GM21723 (cell line): ENCODE data around the gene GEMIN7.
"Not testable (repeated sequence)": the region's sequence is repeated elsewhere in the genome, so short reads cannot be mapped to it uniquely, and the experiment has no call there.

ENCODE experiments used
- ATAC-seq: cut with Tn5 transposase; IDR thresholded peaks from one replicate; pipeline ENCODE4 v1.9.1; 2021; ENCODE audit warnings: mild to moderate bottlenecking, moderate library complexity; ENCODE audit not compliant: unreplicated experiment

Gene GEMIN7

GRCh38 chr19:45102481-45102880 is 23.4 kb downstream of the GEMIN7 start:
- ATAC-seq, result no peak

DNA sequence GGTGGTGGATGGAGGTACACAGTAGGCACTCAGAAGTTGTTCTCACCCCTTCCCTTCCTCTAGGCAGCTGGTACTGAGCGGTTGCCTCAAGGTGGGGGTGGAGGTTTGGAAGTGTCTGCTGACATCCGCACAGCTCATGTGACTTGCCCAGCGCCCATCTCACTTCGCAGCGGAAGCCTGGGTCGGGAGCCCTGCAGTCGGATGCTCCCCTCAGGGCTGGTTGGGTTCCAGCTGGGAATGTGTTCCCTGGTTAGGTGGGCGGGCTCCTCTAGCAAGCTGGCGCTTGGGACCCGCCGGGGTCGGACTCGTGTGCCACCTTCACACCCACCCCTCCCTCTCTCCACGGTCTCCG is 24.1 kb downstream of the GEMIN7 start:
- no peak for ATAC-seq

GRCh38 chr19:45103508-45104319 is 24.7 kb downstream of the GEMIN7 start:
- no peak for ATAC-seq

- ATAC-seq, result no peak
Measured at GRCh38 chr19:45104658-45105349, 25.7 kb downstream of the GEMIN7 start.

- ATAC-seq, result not testable (repeated sequence)
Measured at GRCh38 chr19:45106363-45106762, 27.3 kb downstream of the GEMIN7 start.

DNA sequence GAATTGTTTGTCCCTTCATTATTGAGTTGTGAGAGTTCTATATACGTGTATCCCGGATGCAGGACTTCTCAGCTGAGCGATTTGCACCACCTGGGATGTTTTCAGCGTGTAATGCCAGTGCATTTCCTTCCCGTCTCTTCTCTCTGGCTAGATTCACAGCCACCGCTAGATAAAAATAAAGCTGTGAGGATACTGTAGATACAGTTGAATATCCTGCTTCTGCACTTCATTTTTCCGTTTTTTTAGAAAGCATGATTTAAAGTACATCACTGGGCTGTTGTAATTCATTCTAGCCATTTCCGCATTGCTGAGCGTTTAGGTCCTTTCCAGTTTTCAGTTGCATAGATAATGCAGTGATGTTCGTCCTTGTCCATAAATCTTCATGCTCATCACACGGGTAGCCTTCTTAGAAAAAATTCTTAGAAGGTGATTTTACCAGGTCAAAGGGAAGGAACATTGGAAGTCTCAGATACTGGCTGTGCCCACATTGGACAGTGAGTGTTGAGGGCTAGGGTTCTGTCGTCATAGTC is 28.6 kb downstream of the GEMIN7 start:
- no peak for ATAC-seq

DNA sequence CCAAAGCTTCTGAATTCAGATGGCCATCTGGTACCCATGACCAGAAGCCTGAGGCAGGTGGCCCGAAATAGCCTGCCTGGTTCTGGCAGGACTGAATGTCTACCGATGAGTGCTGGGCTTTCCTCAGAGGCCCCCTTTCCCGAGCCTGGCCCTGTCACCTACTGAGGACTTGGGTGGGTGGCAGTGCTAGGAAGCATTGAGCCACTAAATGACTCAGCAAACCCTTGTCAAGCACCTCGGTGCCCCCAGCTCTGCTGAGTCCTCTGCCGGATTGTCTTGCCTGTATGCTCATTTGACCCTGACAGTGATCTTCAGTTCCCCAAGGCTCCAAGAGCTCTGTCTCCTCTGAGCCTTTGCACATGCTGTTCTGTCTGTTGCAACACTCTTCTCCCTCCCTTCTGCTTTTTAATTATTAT is 31.8 kb downstream of the GEMIN7 start:
- no peak for ATAC-seq

DNA sequence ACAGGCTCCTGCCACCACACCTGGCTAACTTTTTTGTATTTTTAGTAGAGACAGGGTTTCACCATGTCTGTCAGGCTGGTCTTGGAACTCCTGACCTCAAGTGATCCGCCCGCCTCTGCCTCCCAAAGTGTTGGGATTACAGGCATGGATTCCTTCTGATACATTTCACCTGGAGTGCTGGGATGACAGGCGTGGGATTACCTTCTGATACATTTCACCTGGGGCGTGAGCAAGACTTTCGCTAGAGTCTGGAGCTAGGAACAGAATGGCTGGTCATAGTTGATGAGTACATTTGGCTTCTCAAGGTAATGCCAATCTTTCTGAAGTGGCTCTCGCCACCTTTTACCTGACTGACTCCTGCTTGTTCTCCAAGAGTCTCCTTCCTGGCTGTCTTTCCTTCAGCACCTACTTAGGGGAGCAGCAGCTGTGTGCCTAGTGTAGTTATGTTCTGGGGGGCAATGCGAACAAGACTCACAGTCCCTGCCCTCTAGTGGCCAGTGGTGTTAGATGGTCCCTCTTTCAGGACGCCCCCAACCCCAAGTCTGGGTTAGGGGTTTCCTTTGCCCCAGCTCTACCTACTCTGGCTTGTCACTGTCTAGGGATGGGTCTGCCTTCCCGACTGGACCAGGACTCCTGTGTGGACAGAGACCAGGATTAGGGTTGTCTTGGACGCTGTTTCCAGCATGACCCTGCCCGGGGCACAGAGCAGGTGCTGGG is 33.2 kb downstream of the GEMIN7 start:
- ATAC-seq, result no peak

DNA sequence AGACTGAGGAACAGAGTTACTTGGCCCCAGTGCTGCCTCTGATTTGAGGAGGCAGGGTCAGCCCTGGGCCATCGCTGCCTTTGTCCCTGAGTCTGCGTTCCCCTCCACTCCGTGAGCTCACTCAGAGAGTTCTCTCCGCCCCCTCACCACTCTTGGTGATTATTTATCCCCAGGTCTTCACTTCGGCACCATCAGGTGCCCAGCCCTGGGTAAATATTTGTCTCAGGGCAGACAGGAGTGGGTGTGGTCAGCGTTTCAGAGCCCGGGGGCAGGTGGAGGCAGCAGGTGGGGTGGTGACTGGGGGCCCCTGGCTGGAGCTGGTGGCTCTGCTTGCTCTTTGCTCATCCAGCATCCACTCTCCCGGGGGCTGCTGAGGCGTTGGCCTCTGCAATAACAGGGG is 34.6 kb downstream of the GEMIN7 start:
- no peak for ATAC-seq

GRCh38 chr19:45114116-45114515 is 35.1 kb downstream of the GEMIN7 start:
- no peak for ATAC-seq

DNA sequence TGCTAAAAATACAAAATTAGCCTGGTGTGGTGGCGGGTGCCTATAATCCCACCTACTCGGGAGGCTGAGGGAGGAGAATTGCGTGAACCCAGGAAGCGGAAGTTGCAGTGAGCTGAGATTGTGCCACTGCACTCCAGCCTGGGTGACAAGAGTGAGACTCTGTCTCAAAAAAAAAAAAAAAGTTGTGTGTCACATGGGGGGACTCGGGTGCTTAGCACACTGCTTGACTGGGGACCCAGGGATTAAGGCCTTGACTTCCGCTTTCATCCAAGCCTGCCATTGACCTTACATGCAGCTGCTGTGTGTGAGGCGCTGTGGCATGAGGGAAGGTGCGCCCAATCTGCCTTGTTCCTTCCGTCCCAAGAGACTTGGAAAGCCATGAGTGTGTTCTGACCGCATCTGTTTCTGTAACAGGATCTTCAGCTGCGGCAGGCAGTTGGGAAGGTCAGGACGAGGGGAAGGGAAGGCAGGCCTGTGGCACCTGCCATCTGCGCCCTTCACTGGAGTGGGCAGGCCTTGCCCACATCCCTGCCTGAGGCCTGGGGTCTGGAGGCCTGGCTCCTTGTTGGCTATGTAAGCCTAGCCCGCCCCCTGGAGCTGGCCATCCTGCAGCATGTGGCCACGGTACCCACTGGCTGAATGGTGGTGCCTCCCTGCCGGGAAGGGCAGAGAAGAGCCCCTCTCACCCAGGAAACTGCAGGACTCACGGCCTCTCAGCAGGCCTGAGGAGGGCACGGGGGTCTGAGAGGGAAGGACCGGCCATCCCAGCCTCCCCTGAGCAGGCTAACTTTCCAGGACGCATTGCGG is 37.0 kb downstream of the GEMIN7 start:
- ATAC-seq, result no peak

DNA sequence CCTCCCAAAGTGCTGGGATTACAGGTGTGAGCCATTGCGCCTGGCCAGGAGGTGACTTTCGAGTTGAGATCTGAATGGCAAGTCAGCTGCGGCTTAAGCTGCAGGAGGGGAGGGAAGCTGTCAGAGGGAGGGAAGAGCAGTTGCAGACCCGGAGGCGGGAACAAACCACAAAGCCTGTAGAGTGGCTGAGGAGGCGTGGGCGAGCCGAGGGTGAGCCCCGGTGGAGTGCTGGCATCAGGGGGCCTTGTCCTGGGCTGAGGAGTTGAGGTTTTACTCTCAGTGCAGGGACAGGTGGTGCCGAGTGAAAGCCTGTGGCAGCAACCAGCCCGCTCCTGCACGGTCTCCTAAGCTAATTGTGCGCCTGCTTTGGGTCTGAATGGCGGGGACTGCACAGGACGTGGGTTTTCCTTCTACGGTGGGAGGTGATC is 38.1 kb downstream of the GEMIN7 start:
- ATAC-seq, result peak; percentile 41

- ATAC-seq, result peak; percentile 2
Measured at GRCh38 chr19:45117671-45118070, 38.6 kb downstream of the GEMIN7 start.

DNA sequence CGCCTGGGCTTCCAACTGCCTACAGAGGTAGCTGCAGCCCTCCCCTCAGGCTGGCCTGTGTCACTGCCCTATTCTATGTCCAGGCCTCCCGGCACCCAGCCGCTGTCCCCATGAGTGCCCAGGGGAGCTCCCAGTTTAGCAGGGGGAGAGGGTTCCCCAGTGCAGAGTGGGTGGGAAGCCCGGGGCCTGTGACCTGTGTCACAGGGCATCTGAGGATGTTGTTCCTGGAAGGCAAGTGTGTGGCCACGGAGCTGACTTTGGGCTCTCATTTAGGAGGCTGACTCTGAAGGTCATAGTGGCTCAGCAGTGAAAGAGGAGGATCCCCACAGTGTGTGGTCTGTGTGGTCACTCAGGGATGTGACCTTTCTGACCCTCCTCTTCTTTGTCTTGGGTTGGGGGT is 39.0 kb downstream of the GEMIN7 start:
- ATAC-seq, result peak; percentile 4

GRCh38 chr19:45118591-45119355 is 39.7 kb downstream of the GEMIN7 start:
- ATAC-seq, result peak; percentile 47

DNA sequence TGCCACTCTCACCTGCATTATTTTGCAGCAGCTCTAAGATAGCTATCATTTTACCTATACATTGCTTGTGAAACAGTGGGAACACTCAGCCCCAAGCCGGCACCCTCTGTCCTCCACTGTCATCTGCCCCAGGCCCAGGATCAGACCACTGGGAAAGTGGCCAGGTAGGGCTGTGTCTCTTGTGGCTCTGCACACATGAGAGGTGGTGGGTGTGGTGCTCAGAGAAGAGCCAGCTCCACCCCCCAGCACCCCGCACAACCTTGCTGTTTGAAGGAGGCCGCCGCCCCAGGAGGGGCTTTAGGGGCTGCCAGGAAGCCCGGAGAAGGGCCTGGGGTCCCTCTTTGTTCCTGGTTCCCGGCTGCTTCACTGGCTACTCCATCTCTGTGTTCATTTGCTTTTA is 40.5 kb downstream of the GEMIN7 start:
- ATAC-seq, result no peak

GRCh38 chr19:45121827-45122345 is 42.8 kb downstream of the GEMIN7 start:
- ATAC-seq, result no peak

DNA sequence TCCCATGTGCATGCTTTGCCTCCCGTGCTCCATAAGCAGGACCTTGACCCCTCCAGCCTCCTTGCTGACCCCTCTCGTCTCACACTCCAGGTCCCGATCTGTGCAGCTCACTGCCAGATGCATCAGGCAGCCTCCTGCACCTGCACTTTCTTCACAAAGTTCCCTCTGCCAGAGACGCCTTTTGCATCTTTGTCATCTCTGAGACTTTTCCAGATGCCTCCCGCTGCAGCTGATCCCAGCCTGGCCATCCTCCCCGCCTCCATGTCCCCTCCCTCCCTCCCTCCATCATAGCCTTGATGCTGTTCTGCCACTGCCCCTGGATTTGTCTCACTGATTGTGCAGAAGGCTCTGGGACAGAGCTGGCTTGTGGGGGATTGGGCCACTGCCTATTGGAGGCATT is 43.8 kb downstream of the GEMIN7 start:
- no peak for ATAC-seq

- no peak for ATAC-seq
Measured at GRCh38 chr19:45123440-45123850, 44.4 kb downstream of the GEMIN7 start.

- no peak for ATAC-seq
Measured at GRCh38 chr19:45124021-45124420, 45.0 kb downstream of the GEMIN7 start.
